H1 (cell line): ENCODE results near the gene LILRB4. TPM values are rescaled to one million over a fixed set of nuclear protein-coding genes. Genes with fewer than 3 reads are reported as not detected.

Experiments used
- CTCF ChIA-PET: fragments of 300-600 bp; sonication (Branson Sonifier 250); formaldehyde crosslinking; loops from one replicate; lab custom pipeline; 2021; ENCODE audit not compliant: partially characterized antibody; lab: Charles Lee
- POLR2A ChIA-PET: fragments of 300-600 bp; sonication (Branson Sonifier 250); formaldehyde crosslinking; loops from one replicate; lab custom pipeline; 2021; ENCODE audit warnings: inconsistent platforms; ENCODE audit not compliant: partially characterized antibody; lab: Charles Lee
- DNase-seq, 2 experiments: peaks; one replicate each; pipeline versions ENCODE4 v3.0.0 to v3.0.0-alpha.2; 2010 to 2022; ENCODE audit warnings: low spot score in 2 of 2, low read depth in 1 of 2, mixed read lengths in 1 of 2
- FAIRE-seq: peaks from 2 replicates; lab custom pipeline; 2011; peaks lifted over from hg19 to GRCh38; lab: Jason Lieb, UNC
- H2AFZ ChIP-seq: 2 replicates; pipeline ENCODE4 v1.8.1; 2012; ENCODE audit warnings: low read length, inconsistent platforms
- H2AK5ac ChIP-seq: 2 replicates; pipeline ENCODE4 v1.6.1; 2013; ENCODE audit warnings: low read depth, low read length
- H2BK120ac ChIP-seq: replicated peaks from 2 replicates; pipeline ENCODE3; 2013; ENCODE audit warnings: low read depth, low read length, inconsistent platforms
- H2BK12ac ChIP-seq: 2 replicates; pipeline ENCODE4 v1.6.1; 2013; ENCODE audit warnings: low read depth, low read length
- H2BK15ac ChIP-seq: 2 replicates; pipeline ENCODE4 v1.6.1; 2013; ENCODE audit warnings: low read length
- H2BK20ac ChIP-seq: 2 replicates; pipeline ENCODE4 v1.6.1; 2013; ENCODE audit warnings: low read length
- H2BK5ac ChIP-seq: 2 replicates; pipeline ENCODE4 v1.6.1; 2013; ENCODE audit warnings: low read depth, low read length
- H3K14ac ChIP-seq: 2 replicates; pipeline ENCODE4 v1.6.1; 2013; ENCODE audit warnings: inconsistent platforms; ENCODE audit not compliant: insufficient read length
- H3K18ac ChIP-seq: 2 replicates; pipeline ENCODE4 v1.6.1; 2013; ENCODE audit warnings: low read length; ENCODE audit errors: extremely low read depth
- H3K23ac ChIP-seq: 2 replicates; pipeline ENCODE4 v1.6.1; 2013; ENCODE audit warnings: inconsistent platforms; ENCODE audit not compliant: insufficient read length
- H3K23me2 ChIP-seq: 2 replicates; pipeline ENCODE4 v1.6.1; 2013; ENCODE audit warnings: low read depth, low read length
- H3K27ac ChIP-seq: 2 replicates; pipeline ENCODE4 v1.6.1; 2011; ENCODE audit warnings: low read depth, low read length, inconsistent platforms
- H3K27me3 ChIP-seq, 4 experiments: replicated peaks in 1 of 4; 1 replicate in 1 of 4; 2 replicates in 3 of 4; pipeline versions ENCODE4 v1.6.1 to v1.8.1; 2011 to 2013; ENCODE audit warnings: low read length in 3 of 4, mild to moderate bottlenecking in 3 of 4, inconsistent platforms in 2 of 4, mixed read lengths in 2 of 4, moderate library complexity in 1 of 4; ENCODE audit not compliant: control insufficient read depth in 3 of 4, insufficient read depth in 3 of 4; ENCODE audit errors: extremely low read depth in 1 of 4
- H3K36me3 ChIP-seq, 4 experiments: 2 replicates each; pipeline versions ENCODE4 v1.6.1 to v1.8.1; 2011 to 2013; ENCODE audit warnings: mild to moderate bottlenecking in 4 of 4, low read length in 3 of 4, moderate library complexity in 2 of 4, control low read depth in 1 of 4, inconsistent platforms in 1 of 4; ENCODE audit not compliant: insufficient read depth in 4 of 4, control insufficient read depth in 2 of 4
- H3K4ac ChIP-seq: replicated peaks from 2 replicates; pipeline ENCODE3; 2013; ENCODE audit warnings: low read length, low read depth, mixed read lengths, inconsistent platforms; ENCODE audit not compliant: insufficient read length
- H3K4me1 ChIP-seq, 4 experiments: replicated peaks in 1 of 4; 1 replicate in 1 of 4; 2 replicates in 3 of 4; pipeline versions ENCODE4 v1.6.1 to v1.8.1; 2011 to 2013; ENCODE audit warnings: low read length in 3 of 4, inconsistent platforms in 2 of 4, mixed read lengths in 1 of 4; ENCODE audit not compliant: insufficient read depth in 4 of 4, control insufficient read depth in 3 of 4
- H3K4me2 ChIP-seq, 2 experiments: 2 replicates each; pipeline versions ENCODE4 v1.6.1 to v1.8.1; 2011 to 2013; ENCODE audit warnings: low read depth in 2 of 2, low read length in 2 of 2, control low read depth in 1 of 2, inconsistent platforms in 1 of 2, mild to moderate bottlenecking in 1 of 2; ENCODE audit not compliant: insufficient read depth in 1 of 2
- H3K4me3 ChIP-seq, 4 experiments: fragments of 200-600, 300-600 bp in 1 of 4; sonication (generic), shearing (Covaris generic), sonication (Bioruptor Twin) in 1 of 4; 2 replicates each; pipeline versions ENCODE4 v1.5.1 to v1.8.1; 2011 to 2016; ENCODE audit warnings: low read length in 4 of 4, low read depth in 3 of 4, control low read depth in 2 of 4, inconsistent platforms in 2 of 4, mild to moderate bottlenecking in 2 of 4, mixed read lengths in 1 of 4, moderate library complexity in 1 of 4; ENCODE audit not compliant: insufficient read depth in 2 of 4; ENCODE audit errors: extremely low read depth in 1 of 4
- H3K56ac ChIP-seq: replicated peaks from 2 replicates; pipeline ENCODE3; 2013; ENCODE audit warnings: low read depth, mild to moderate bottlenecking, mixed read lengths, low read length, inconsistent platforms; ENCODE audit not compliant: insufficient read length
- H3K79me1 ChIP-seq: 2 replicates; pipeline ENCODE4 v1.6.1; 2013; ENCODE audit warnings: low read depth, low read length, control low read depth
- H3K79me2 ChIP-seq, 2 experiments: 2 replicates each; pipeline versions ENCODE4 v1.6.1 to v1.8.1; 2012 to 2013; ENCODE audit warnings: low read length in 2 of 2, mild to moderate bottlenecking in 2 of 2, inconsistent platforms in 1 of 2; ENCODE audit not compliant: insufficient read depth in 2 of 2, control insufficient read depth in 1 of 2
- H3K9ac ChIP-seq, 4 experiments: replicated peaks in 1 of 4; 1 replicate in 1 of 4; 2 replicates in 3 of 4; pipeline versions ENCODE4 v1.6.1 to v1.8.1; 2011 to 2013; ENCODE audit warnings: low read depth in 3 of 4, low read length in 3 of 4, control low read depth in 2 of 4, mild to moderate bottlenecking in 2 of 4, moderate library complexity in 2 of 4, inconsistent platforms in 1 of 4; ENCODE audit errors: extremely low read depth in 1 of 4
- H3K9me3 ChIP-seq, 2 experiments: 2 replicates each; pipeline versions ENCODE4 v1.6.1 to v1.8.1; 2012 to 2013; ENCODE audit warnings: mild to moderate bottlenecking in 2 of 2, moderate library complexity in 2 of 2, control low read depth in 1 of 2, inconsistent platforms in 1 of 2, low read depth in 1 of 2, low read length in 1 of 2, mixed read lengths in 1 of 2; ENCODE audit not compliant: insufficient read depth in 2 of 2
- H4K20me1 ChIP-seq, 2 experiments: replicated peaks in 1 of 2; 2 replicates each; pipeline versions ENCODE3 to v1.8.1; 2011 to 2013; ENCODE audit warnings: inconsistent platforms in 2 of 2, low read length in 2 of 2, mild to moderate bottlenecking in 1 of 2; ENCODE audit not compliant: insufficient read depth in 2 of 2, control insufficient read depth in 1 of 2
- H4K5ac ChIP-seq: 2 replicates; pipeline ENCODE4 v1.6.1; 2013; ENCODE audit warnings: low read length, low read depth, mixed read lengths, inconsistent platforms; ENCODE audit not compliant: insufficient read length
- H4K8ac ChIP-seq: 2 replicates; pipeline ENCODE4 v1.8.0; 2013; ENCODE audit warnings: mild to moderate bottlenecking, moderate library complexity, low read length, inconsistent platforms; ENCODE audit not compliant: insufficient read depth; ENCODE audit errors: extremely low read depth
- H4K91ac ChIP-seq: replicated peaks from 2 replicates; pipeline ENCODE3; 2013; ENCODE audit warnings: low read length, mixed read lengths, inconsistent platforms; ENCODE audit not compliant: insufficient read length
- BRCA1 ChIP-seq: IDR thresholded peaks from 2 replicates; pipeline ENCODE4 v1.6.1; 2012; ENCODE audit warnings: low read depth, low read length, improper control_type of control experiment
- EZH2 ChIP-seq: fragments of 200-600 bp; sonication (generic); IDR thresholded peaks from 2 replicates; pipeline ENCODE4 v1.7.1; 2012; ENCODE audit warnings: low read depth, mild to moderate bottlenecking, moderate library complexity, low read length, inconsistent platforms; ENCODE audit not compliant: severe bottlenecking
- RNF2 ChIP-seq: fragments of 200-900, 300-1000 bp; sonication (generic); IDR thresholded peaks from 2 replicates; pipeline ENCODE4 v1.7.1; 2016; ENCODE audit warnings: borderline replicate concordance, low read depth, mild to moderate bottlenecking, antibody characterized with exemption, low read length; ENCODE audit not compliant: poor library complexity, severe bottlenecking; ENCODE audit errors: missing control alignments
- SRF ChIP-seq: IDR thresholded peaks from 2 replicates; pipeline ENCODE4 v1.6.1; 2011; ENCODE audit warnings: mild to moderate bottlenecking, low read depth, low read length, moderate library complexity
- SUZ12 ChIP-seq: fragments of 200-600 bp; sonication (generic); IDR thresholded peaks from 2 replicates; pipeline ENCODE4 v1.6.1; 2012; ENCODE audit warnings: mild to moderate bottlenecking, inconsistent platforms, low read length, moderate library complexity, mixed read lengths
- WGBS, 2 experiments: shearing (Covaris generic) in 1 of 2; methylation state at CpG; one replicate each; pipeline versions ENCODE4 v1.1.6 to v1.1.7; 2013 to 2015; ENCODE audit warnings: low lambda C conversion rate in 2 of 2, mixed read lengths in 2 of 2, inconsistent platforms in 1 of 2, low coverage in 1 of 2, missing lambda C conversion rate in 1 of 2; ENCODE audit not compliant: insufficient replicate concordance in 2 of 2, insufficient coverage in 1 of 2, insufficient read length in 1 of 2; ENCODE audit errors: extremely low coverage in 1 of 2, missing lambda C conversion rate in 1 of 2; 5-methylcytosine and 5-hydroxymethylcytosine counted together
- polyA plus RNA-seq, 7 experiments: library from polyadenylated mRNA; depleted of rRNA in 3 of 7; stranded (reverse) in 5 of 7; unstranded in 2 of 7; fragments of >200 nt in 5 of 7; fragments of 200-250 nt in 2 of 7; gene quantifications; 1 replicate in 5 of 7; 2 replicates in 1 of 7; 4 replicates in 1 of 7; pipeline versions ENCODE4 v1.2.1 to v1.2.3, GENCODE V29; 2011 to 2013; ENCODE audit warnings: missing spikeins in 2 of 7, mixed read lengths in 2 of 7
- total RNA-seq: library from RNA; stranded (reverse); fragmentation: NEBNext Ultra II Directional; extraction: Animal tissue kit (Norgen Biotek cat#: 25700); gene quantifications from 2 replicates; pipeline ENCODE4 v1.2.1, GENCODE V29; 2021
- TF ChIP-seq, protein P1 (sequence below), 3 experiments: IDR thresholded peaks; 1 replicate in 2 of 3; 2 replicates in 1 of 3; pipeline versions ENCODE4 v1.5.1 to v1.6.1; 2011; ENCODE audit warnings: low read length in 3 of 3, mild to moderate bottlenecking in 3 of 3, inconsistent platforms in 2 of 3, low read depth in 1 of 3, moderate library complexity in 1 of 3; ENCODE audit not compliant: insufficient read depth in 1 of 3; ENCODE audit errors: control extremely low read depth in 1 of 3

The LILRB4 gene
- total and polyA plus RNA-seq, 2 of the 8 experiments (the other 6 are each of a cell fraction or from before 2014, with no cell fraction given): not detected

DNA sequence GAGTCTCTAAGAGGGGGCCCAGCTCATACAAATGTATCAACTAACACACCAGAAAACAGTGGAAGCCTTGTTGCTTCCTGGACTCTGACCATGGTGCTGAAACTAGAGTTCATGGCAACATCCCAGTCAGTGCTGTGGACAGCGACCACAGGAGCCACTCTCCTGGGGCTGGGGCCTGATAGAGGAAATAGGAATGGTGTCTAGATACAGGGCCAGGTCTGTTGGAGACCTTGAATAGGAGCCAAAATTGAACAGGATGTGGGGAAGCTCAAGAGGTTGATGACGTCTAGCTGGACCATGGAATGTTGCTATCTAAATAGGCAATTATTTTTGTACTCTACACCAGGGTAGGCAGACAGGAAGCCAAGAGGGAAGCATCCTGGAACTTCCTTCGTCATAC lies 21.7 kb downstream of the LILRB4 start:
- Histone ChIP-seq H2BK15ac (no peak overlapping the region), H2BK12ac (no peak overlapping the region), H4K20me1 (no peaks in the 10 kb centered on the region), H3K56ac (no peak overlapping the region), H3K79me1 (no peaks in the 10 kb centered on the region), H2AFZ (no peak overlapping the region), H3K9me3 (peaks cover 50 to 72% of the 10 kb centered on the region in 2 experiments), H3K79me2 (no peaks in the 10 kb centered on the region), H2BK20ac (no peak overlapping the region), H4K8ac (no peak overlapping the region), H3K9ac (no peak overlapping the region), H3K27me3 (no peaks in the 10 kb centered on the region), H3K18ac (no peak overlapping the region), H4K91ac (no peak overlapping the region), H3K4me1 (no peaks in the 10 kb centered on the region), H4K5ac (no peak overlapping the region), H3K36me3 (no peaks in the 10 kb centered on the region), H3K4me3 (no peak overlapping the region), H3K4me2 (no peak overlapping the region), H3K23ac (no peak overlapping the region), H3K14ac (no peak overlapping the region), H2BK120ac (no peak overlapping the region), H3K27ac (no peak overlapping the region), H3K4ac (no peak overlapping the region), H2BK5ac (no peak overlapping the region), H2AK5ac (no peak overlapping the region), H3K23me2 (no peaks in the 10 kb centered on the region)
- WGBS, 2 experiments: 47% methylated on average over 3 of the region's 3 CpGs; no CpG with 5 or more reads in 1 of the 2 experiments
- CTCF ChIA-PET: interaction anchor here (1.3 to 3.6 kb wide), 2 partner anchors 10 to 20 kb away, joined by 3 to 21 read pairs; no protein-coding TSS in a partner anchor
- no peak for DNase-seq
- POLR2A ChIA-PET: no interaction called here
- no peak for FAIRE-seq
- TF ChIP-seq SRF (no peak), EZH2 (no peak), RNF2 (no peak), BRCA1 (no peak), SUZ12 (no peak)
- TF ChIP-seq, protein P1, sequence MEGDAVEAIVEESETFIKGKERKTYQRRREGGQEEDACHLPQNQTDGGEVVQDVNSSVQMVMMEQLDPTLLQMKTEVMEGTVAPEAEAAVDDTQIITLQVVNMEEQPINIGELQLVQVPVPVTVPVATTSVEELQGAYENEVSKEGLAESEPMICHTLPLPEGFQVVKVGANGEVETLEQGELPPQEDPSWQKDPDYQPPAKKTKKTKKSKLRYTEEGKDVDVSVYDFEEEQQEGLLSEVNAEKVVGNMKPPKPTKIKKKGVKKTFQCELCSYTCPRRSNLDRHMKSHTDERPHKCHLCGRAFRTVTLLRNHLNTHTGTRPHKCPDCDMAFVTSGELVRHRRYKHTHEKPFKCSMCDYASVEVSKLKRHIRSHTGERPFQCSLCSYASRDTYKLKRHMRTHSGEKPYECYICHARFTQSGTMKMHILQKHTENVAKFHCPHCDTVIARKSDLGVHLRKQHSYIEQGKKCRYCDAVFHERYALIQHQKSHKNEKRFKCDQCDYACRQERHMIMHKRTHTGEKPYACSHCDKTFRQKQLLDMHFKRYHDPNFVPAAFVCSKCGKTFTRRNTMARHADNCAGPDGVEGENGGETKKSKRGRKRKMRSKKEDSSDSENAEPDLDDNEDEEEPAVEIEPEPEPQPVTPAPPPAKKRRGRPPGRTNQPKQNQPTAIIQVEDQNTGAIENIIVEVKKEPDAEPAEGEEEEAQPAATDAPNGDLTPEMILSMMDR (IDR thresholded peaks at IDR 0.05; ENCODE audit: control extremely low read depth in 1 of 3, insufficient read depth in 1 of 3, low read depth in 1 of 3, low read length in 3 of 3): no peak
